Endothelial cell of umbilical vein (primary cell): Measurements from ENCODE around the gene SEZ6. TPM values are rescaled to one million over a fixed set of nuclear protein-coding genes. Genes with fewer than 3 reads are reported as not detected.

Experiments
- BruUV-seq: library from RNA; stranded (reverse); fragments of 400-500 nt; replicated peaks from 2 replicates; lab custom pipeline; 2021; lab: Mats Ljungman, UMichigan
- CTCF ChIA-PET: fragments of 300-600, 350-600 bp; sonication (Branson Sonifier 250); formaldehyde crosslinking; loops from one replicate; lab custom pipeline; 2021; ENCODE audit warnings: antibody characterized with exemption, inconsistent platforms; lab: Charles Lee
- POLR2A ChIA-PET: fragments of 300-600, 350-600 bp; sonication (Branson Sonifier 250); formaldehyde crosslinking; loops from one replicate; lab custom pipeline; 2021; ENCODE audit warnings: antibody characterized with exemption, inconsistent platforms; lab: Charles Lee
- DNase-seq: peaks from one replicate; pipeline ENCODE4 v3.0.0-alpha.2; 2011; ENCODE audit warnings: low read depth, low spot score
- FAIRE-seq: peaks from 2 replicates; lab custom pipeline; 2011; peaks lifted over from hg19 to GRCh38; lab: Jason Lieb, UNC
- H2AFZ ChIP-seq: 2 replicates; pipeline ENCODE4 v1.6.0; 2012; ENCODE audit warnings: low read depth, low read length, control low read depth, inconsistent platforms
- H3K27ac ChIP-seq: 2 replicates; pipeline ENCODE4 v1.5.1; 2011; ENCODE audit warnings: low read depth, mild to moderate bottlenecking, control low read depth, low read length, moderate library complexity; ENCODE audit not compliant: insufficient read depth
- H3K27me3 ChIP-seq, 2 experiments: 2 replicates each; pipeline versions ENCODE4 v1.6.0 to v1.6.1; 2011; ENCODE audit warnings: low read length in 2 of 2, mixed read lengths in 1 of 2; ENCODE audit not compliant: control insufficient read depth in 2 of 2, insufficient read depth in 2 of 2
- H3K36me3 ChIP-seq, 2 experiments: 2 replicates in 1 of 2; 3 replicates in 1 of 2; pipeline ENCODE4 v1.5.1; 2011; ENCODE audit warnings: low read length in 2 of 2, mild to moderate bottlenecking in 1 of 2, moderate library complexity in 1 of 2; ENCODE audit not compliant: control insufficient read depth in 2 of 2, insufficient read depth in 2 of 2; ENCODE audit errors: extremely low read depth in 1 of 2
- H3K4me1 ChIP-seq: 3 replicates; pipeline ENCODE4 v1.5.1; 2011; ENCODE audit warnings: mild to moderate bottlenecking, low read length; ENCODE audit not compliant: control insufficient read depth, insufficient read depth; ENCODE audit errors: extremely low read depth
- H3K4me2 ChIP-seq: 2 replicates; pipeline ENCODE4 v1.6.1; 2011; ENCODE audit warnings: low read length, control low read depth, mixed read lengths; ENCODE audit not compliant: insufficient read depth
- H3K4me3 ChIP-seq, 3 experiments: fragments of 200-600 bp in 1 of 3; sonication (generic), shearing (Covaris generic) in 1 of 3; replicated peaks in 1 of 3; 2 replicates each; pipeline ENCODE4 v1.5.1; 2011 to 2016; ENCODE audit warnings: control low read depth in 3 of 3, low read length in 3 of 3, mild to moderate bottlenecking in 2 of 3, inconsistent platforms in 1 of 3, low read depth in 1 of 3, moderate library complexity in 1 of 3; ENCODE audit not compliant: insufficient read depth in 1 of 3
- H3K79me2 ChIP-seq: 2 replicates; pipeline ENCODE4 v1.6.0; 2012; ENCODE audit warnings: low read length, inconsistent platforms; ENCODE audit not compliant: control insufficient read depth, insufficient read depth
- H3K9ac ChIP-seq: replicated peaks from 2 replicates; pipeline ENCODE3; 2011; ENCODE audit warnings: low read length, control low read depth; ENCODE audit not compliant: insufficient read depth; ENCODE audit errors: extremely low read depth
- H3K9me1 ChIP-seq: replicated peaks from 3 replicates; pipeline ENCODE4 v1.6.0; 2011; ENCODE audit warnings: mild to moderate bottlenecking, low read length; ENCODE audit not compliant: control insufficient read depth, insufficient read depth; ENCODE audit errors: extremely low read depth
- H3K9me3 ChIP-seq: replicated peaks from 2 replicates; pipeline ENCODE4 v1.5.1; 2012; ENCODE audit warnings: low read length, inconsistent platforms; ENCODE audit not compliant: control insufficient read depth, insufficient read depth
- H4K20me1 ChIP-seq: replicated peaks from 2 replicates; pipeline ENCODE3; 2011; ENCODE audit warnings: mild to moderate bottlenecking, low read length; ENCODE audit not compliant: control insufficient read depth, insufficient read depth; ENCODE audit errors: extremely low read depth
- EZH2 ChIP-seq: IDR thresholded peaks from 2 replicates; pipeline ENCODE4 v1.6.1; 2012; ENCODE audit warnings: borderline replicate concordance, low read depth, mild to moderate bottlenecking, moderate library complexity, low read length, inconsistent platforms; ENCODE audit not compliant: severe bottlenecking
- FOS ChIP-seq: IDR thresholded peaks from 2 replicates; pipeline ENCODE4 v1.6.1; 2011; ENCODE audit warnings: mild to moderate bottlenecking, low read length, moderate library complexity, borderline replicate concordance; ENCODE audit not compliant: insufficient read depth
- GATA2 ChIP-seq: IDR thresholded peaks from 2 replicates; pipeline ENCODE4 v1.7.0; 2011; ENCODE audit warnings: low read depth, mild to moderate bottlenecking, moderate library complexity, mixed read lengths, low read length; ENCODE audit not compliant: insufficient read length, insufficient read depth
- JUN ChIP-seq: IDR thresholded peaks from 2 replicates; pipeline ENCODE4 v1.6.1; 2011; ENCODE audit warnings: borderline replicate concordance, low read depth; ENCODE audit not compliant: insufficient read length, insufficient read depth
- MYC ChIP-seq: IDR thresholded peaks from one replicate; pipeline ENCODE4 v1.6.1; 2011; ENCODE audit warnings: mild to moderate bottlenecking, low read depth, low read length
- POLR2A ChIP-seq: IDR thresholded peaks from 2 replicates; pipeline ENCODE4 v1.6.1; 2012; ENCODE audit warnings: low read depth, mild to moderate bottlenecking, control low read depth, low read length
- POLR2AphosphoS5 ChIP-seq: IDR thresholded peaks from 2 replicates; pipeline ENCODE4 v1.6.1; 2012; ENCODE audit warnings: low read depth, mild to moderate bottlenecking, control low read depth, low read length, moderate library complexity; ENCODE audit not compliant: insufficient read depth
- dilution Hi-C: fragments of 300-500 bp; cut with MboI; formaldehyde crosslinking; loops from one replicate; pipeline ENCODE4 v1.15.0; 2019; ENCODE audit warnings: low sequenced_read_pairs; ENCODE audit not compliant: extremely low pct_ligation_motif_present
- intact Hi-C: fragments of 100-400 bp; cut with micrococcal nuclease; formaldehyde crosslinking; loops from one replicate; pipeline ENCODE4 v1.10.0; 2022
- polyA plus RNA-seq, 4 experiments: library from polyadenylated mRNA; depleted of rRNA in 3 of 4; stranded (reverse) in 3 of 4; unstranded in 1 of 4; fragments of >200 nt; gene quantifications; 2 replicates each; pipeline versions ENCODE4 v1.2.1 to v1.2.3, GENCODE V29; 2011 to 2012; ENCODE audit warnings: missing spikeins in 1 of 4
- total RNA-seq: library from RNA; stranded (reverse); gene quantifications from 2 replicates; pipeline ENCODE4 v1.2.3, GENCODE V29; 2021
- TF ChIP-seq, protein P1 (sequence below), 2 donors: IDR thresholded peaks; 1 replicate in 1 of 2; 2 replicates in 1 of 2; pipeline ENCODE4 v1.5.1; 2011; ENCODE audit warnings: low read length in 2 of 2, mild to moderate bottlenecking in 2 of 2, moderate library complexity in 2 of 2, control low read depth in 1 of 2, inconsistent platforms in 1 of 2, low read depth in 1 of 2; ENCODE audit not compliant: insufficient read depth in 1 of 2; ENCODE audit errors: extremely low read depth in 1 of 2
- TF ChIP-seq, protein P2 (sequence below): IDR thresholded peaks from 2 replicates; pipeline ENCODE4 v1.6.1; 2011; ENCODE audit not compliant: insufficient read depth, insufficient read length

SEZ6 gene
- total and polyA plus RNA-seq, 2 donors (not counting 3 experiments of a cell fraction or from before 2014, with no cell fraction given): not detected

DNA sequence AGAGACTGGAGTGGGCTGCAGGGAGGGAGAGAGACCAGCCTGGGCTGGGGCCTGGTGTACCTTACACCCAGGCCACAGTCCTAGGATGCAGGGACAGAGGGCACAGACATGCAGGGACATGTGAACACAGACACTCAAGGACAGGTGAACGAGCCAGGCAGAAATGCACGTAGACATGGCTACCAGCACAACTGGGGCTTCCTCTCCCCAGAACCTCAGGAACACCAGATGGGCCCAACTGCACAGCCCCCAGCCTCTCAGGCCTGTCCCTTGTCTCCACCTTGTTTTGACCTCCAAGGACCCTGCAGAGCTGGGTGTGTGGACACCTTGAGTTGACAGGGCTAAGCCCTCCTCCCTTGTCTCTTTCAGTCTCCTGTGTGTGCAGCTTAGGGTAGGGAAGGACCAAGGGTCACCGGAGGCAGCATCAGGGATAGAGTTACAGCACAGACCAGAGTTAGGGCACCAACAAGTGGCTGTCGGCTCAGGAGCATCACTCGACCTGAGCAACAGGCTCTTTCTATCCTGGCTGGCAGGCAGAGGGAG, 9.2 kb downstream of the SEZ6 start:
- Histone ChIP-seq H3K9me1 (no peaks in the 10 kb centered on the region), H3K9ac (no peak overlapping the region), H3K4me3 (no peak overlapping the region), H3K4me2 (no peak overlapping the region), H2AFZ (no peak overlapping the region), H3K27ac (no peak overlapping the region), H3K36me3 (no peaks in the 10 kb centered on the region), H3K27me3 (peaks cover 0 to 5% of the 10 kb centered on the region in 2 experiments), H4K20me1 (no peaks in the 10 kb centered on the region), H3K9me3 (no peaks in the 10 kb centered on the region), H3K79me2 (no peaks in the 10 kb centered on the region), H3K4me1 (no peaks in the 10 kb centered on the region)
- BruUV-seq: no TSS peak
- dilution Hi-C loops: no loop called here
- TF ChIP-seq, protein P1, sequence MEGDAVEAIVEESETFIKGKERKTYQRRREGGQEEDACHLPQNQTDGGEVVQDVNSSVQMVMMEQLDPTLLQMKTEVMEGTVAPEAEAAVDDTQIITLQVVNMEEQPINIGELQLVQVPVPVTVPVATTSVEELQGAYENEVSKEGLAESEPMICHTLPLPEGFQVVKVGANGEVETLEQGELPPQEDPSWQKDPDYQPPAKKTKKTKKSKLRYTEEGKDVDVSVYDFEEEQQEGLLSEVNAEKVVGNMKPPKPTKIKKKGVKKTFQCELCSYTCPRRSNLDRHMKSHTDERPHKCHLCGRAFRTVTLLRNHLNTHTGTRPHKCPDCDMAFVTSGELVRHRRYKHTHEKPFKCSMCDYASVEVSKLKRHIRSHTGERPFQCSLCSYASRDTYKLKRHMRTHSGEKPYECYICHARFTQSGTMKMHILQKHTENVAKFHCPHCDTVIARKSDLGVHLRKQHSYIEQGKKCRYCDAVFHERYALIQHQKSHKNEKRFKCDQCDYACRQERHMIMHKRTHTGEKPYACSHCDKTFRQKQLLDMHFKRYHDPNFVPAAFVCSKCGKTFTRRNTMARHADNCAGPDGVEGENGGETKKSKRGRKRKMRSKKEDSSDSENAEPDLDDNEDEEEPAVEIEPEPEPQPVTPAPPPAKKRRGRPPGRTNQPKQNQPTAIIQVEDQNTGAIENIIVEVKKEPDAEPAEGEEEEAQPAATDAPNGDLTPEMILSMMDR (IDR thresholded peaks at IDR 0.05; ENCODE audit: extremely low read depth in 1 of 2, insufficient read depth in 1 of 2, low read depth in 1 of 2, low read length in 2 of 2): no peak
- TF ChIP-seq JUN (no peak), FOS (no peak), POLR2A (no peak), GATA2 (no peak), EZH2 (no peak), MYC (no peak), POLR2AphosphoS5 (no peak)
- TF ChIP-seq, protein P2, sequence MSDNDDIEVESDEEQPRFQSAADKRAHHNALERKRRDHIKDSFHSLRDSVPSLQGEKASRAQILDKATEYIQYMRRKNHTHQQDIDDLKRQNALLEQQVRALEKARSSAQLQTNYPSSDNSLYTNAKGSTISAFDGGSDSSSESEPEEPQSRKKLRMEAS: no peak
- CTCF ChIA-PET: interaction anchor here (1.2 kb wide), 1 partner anchor 120 kb away, joined by 4 read pairs; no protein-coding TSS in a partner anchor
- no peak for FAIRE-seq
- POLR2A ChIA-PET: no interaction called here
- no peak for DNase-seq
- intact Hi-C loops: no loop called here
